Fibroblast of pulmonary artery (primary cell): ENCODE measurements around the gene ARHGAP10.

Experiments
- DNase-seq: peaks from one replicate; pipeline ENCODE4 v3.0.0-alpha.2; 2010; ENCODE audit warnings: low read depth
- H3K4me3 ChIP-seq: replicated peaks from 2 replicates; pipeline ENCODE4 v1.5.1; 2011; ENCODE audit warnings: low read depth, mild to moderate bottlenecking, control low read depth, low read length, moderate library complexity
- CTCF ChIP-seq: IDR thresholded peaks from 2 replicates; pipeline ENCODE4 v1.5.1; 2011; ENCODE audit warnings: mild to moderate bottlenecking, control low read depth, low read length, inconsistent platforms; ENCODE audit errors: missing control alignments

ARHGAP10 gene

GRCh38 chr4:148007314-148007760, 275.4 kb downstream of the ARHGAP10 start:
- TF ChIP-seq CTCF, result no peak
- DNase-seq, result peak; percentile 97
- H3K4me3 ChIP-seq, result peak overlapping the region; percentile 13

- peak overlapping the region; percentile 13 for H3K4me3 ChIP-seq
- no peak for TF ChIP-seq CTCF
- no peak for DNase-seq
Measured at GRCh38 chr4:148007792-148008191, 275.9 kb downstream of the ARHGAP10 start.

GRCh38 chr4:148015058-148015457, 283.2 kb downstream of the ARHGAP10 start:
- TF ChIP-seq CTCF, result no peak
- no peak overlapping the region for H3K4me3 ChIP-seq
- peak; percentile 29 for DNase-seq

- H3K4me3 ChIP-seq, result no peak overlapping the region
- no peak for TF ChIP-seq CTCF
- no peak for DNase-seq
Measured at GRCh38 chr4:148015468-148015867, 283.6 kb downstream of the ARHGAP10 start.

GRCh38 chr4:148016063-148016637, 284.3 kb downstream of the ARHGAP10 start:
- no peak for DNase-seq
- H3K4me3 ChIP-seq, result no peak overlapping the region
- TF ChIP-seq CTCF, result no peak

- H3K4me3 ChIP-seq, result no peak overlapping the region
- no peak for TF ChIP-seq CTCF
- DNase-seq, result peak; percentile 74
Measured at GRCh38 chr4:148017801-148018200, 285.9 kb downstream of the ARHGAP10 start.

- DNase-seq, result no peak
- H3K4me3 ChIP-seq, result no peak overlapping the region
- no peak for TF ChIP-seq CTCF
Measured at GRCh38 chr4:148021686-148022085, 289.8 kb downstream of the ARHGAP10 start.
